SK-N-SH (cell line): ENCODE data around the gene ARG2. TPM values are rescaled to one million over a fixed set of nuclear protein-coding genes. Genes with fewer than 3 reads are reported as not detected.

ENCODE experiments used
- CTCF ChIA-PET: fragments of 300-600, 350-600 bp; formaldehyde crosslinking; extraction: SDS; loops from one replicate; lab custom pipeline; 2021; lab: Yijun Ruan, JAX
- POLR2A ChIA-PET: fragments of 350-600 bp; sonication (Branson Sonifier 250); formaldehyde crosslinking; extraction: SDS; loops from one replicate; lab custom pipeline; 2020; ENCODE audit warnings: antibody characterized with exemption, inconsistent platforms; lab: Yijun Ruan, JAX
- DNase-seq: peaks from one replicate; pipeline ENCODE4 v3.0.0; 2012
- H2AFZ ChIP-seq: fragments of 200-600 bp; sonication (generic); 2 replicates; pipeline ENCODE4 v1.8.1; 2016; ENCODE audit warnings: antibody characterized with exemption, mild to moderate bottlenecking, low read depth
- H3F3A ChIP-seq: fragments of 200-600 bp; sonication (generic); replicated peaks from 2 replicates; pipeline ENCODE3; 2016; ENCODE audit warnings: antibody characterized with exemption, mild to moderate bottlenecking; ENCODE audit not compliant: insufficient read depth
- H3K27ac ChIP-seq, 2 experiments: fragments of 200-500 bp in 1 of 2; fragments of 200-600 bp in 1 of 2; sonication (Bioruptor generic) in 1 of 2; sonication (generic), shearing (Covaris generic) in 1 of 2; 2 replicates each; pipeline versions ENCODE4 v1.5.1 to v1.6.1; 2014 to 2016; ENCODE audit warnings: low read depth in 2 of 2, inconsistent platforms in 1 of 2, low read length in 1 of 2, mild to moderate bottlenecking in 1 of 2, mixed read lengths in 1 of 2
- H3K27me3 ChIP-seq: fragments of 200-600 bp; sonication (generic), shearing (Covaris generic); 2 replicates; pipeline ENCODE4 v1.6.1; 2016; ENCODE audit warnings: mixed run types; ENCODE audit not compliant: insufficient read depth
- H3K36me3 ChIP-seq, 2 experiments: fragments of 200-500 bp in 1 of 2; fragments of 200-600 bp in 1 of 2; sonication (Bioruptor generic) in 1 of 2; sonication (generic) in 1 of 2; replicated peaks in 1 of 2; 2 replicates each; pipeline versions ENCODE3 to v1.5.1; 2014 to 2016; ENCODE audit warnings: low read length in 1 of 2, mild to moderate bottlenecking in 1 of 2; ENCODE audit not compliant: insufficient read depth in 2 of 2, control insufficient read depth in 1 of 2
- H3K4me1 ChIP-seq, 2 experiments: fragments of 200-500 bp in 1 of 2; fragments of 200-600 bp in 1 of 2; sonication (Bioruptor generic) in 1 of 2; sonication (generic), shearing (Covaris generic) in 1 of 2; 2 replicates each; pipeline versions ENCODE4 v1.5.1 to v1.6.1; 2014 to 2016; ENCODE audit warnings: low read depth in 1 of 2, low read length in 1 of 2, mixed run types in 1 of 2; ENCODE audit not compliant: insufficient read depth in 2 of 2, control insufficient read depth in 1 of 2
- H3K4me2 ChIP-seq: fragments of 200-600 bp; sonication (generic), shearing (Covaris generic); 2 replicates; pipeline ENCODE4 v1.6.1; 2017; ENCODE audit warnings: mixed run types
- H3K4me3 ChIP-seq, 2 experiments: fragments of 200-500 bp in 1 of 2; fragments of 200-600 bp in 1 of 2; sonication (Bioruptor generic) in 1 of 2; sonication (generic), shearing (Covaris generic) in 1 of 2; 2 replicates each; pipeline versions ENCODE4 v1.5.1 to v1.8.1; 2014 to 2016; ENCODE audit warnings: low read depth in 2 of 2, inconsistent platforms in 1 of 2, low read length in 1 of 2, mild to moderate bottlenecking in 1 of 2, mixed read lengths in 1 of 2, moderate library complexity in 1 of 2
- H3K79me2 ChIP-seq: fragments of 200-600 bp; sonication (generic); 2 replicates; pipeline ENCODE4 v1.8.1; 2017; ENCODE audit warnings: mild to moderate bottlenecking; ENCODE audit not compliant: insufficient read depth
- H3K9ac ChIP-seq: fragments of 200-600 bp; sonication (generic); 2 replicates; pipeline ENCODE4 v1.6.1; 2017; ENCODE audit warnings: mixed run types
- H3K9me2 ChIP-seq: fragments of 200-600 bp; sonication (generic); 2 replicates; pipeline ENCODE4 v1.6.1; 2017; ENCODE audit warnings: mixed run types
- H3K9me3 ChIP-seq: fragments of 200-600 bp; sonication (generic); 2 replicates; pipeline ENCODE4 v1.6.1; 2017; ENCODE audit warnings: mixed run types, mild to moderate bottlenecking, moderate library complexity
- H4K20me1 ChIP-seq: fragments of 200-600 bp; sonication (generic); 2 replicates; pipeline ENCODE4 v1.6.1; 2017; ENCODE audit warnings: mild to moderate bottlenecking, mixed run types; ENCODE audit not compliant: insufficient read depth
- FOXJ3 ChIP-seq: sonication (generic); formaldehyde crosslinking; IDR thresholded peaks from 2 replicates; pipeline ENCODE4 v1.5.1; 2020; ENCODE audit warnings: mild to moderate bottlenecking, missing genetic modification reagents
- FOXM1 ChIP-seq: IDR thresholded peaks from 2 replicates; pipeline ENCODE4 v1.4.0; 2012; ENCODE audit warnings: low read depth, mild to moderate bottlenecking
- GABPA ChIP-seq: IDR thresholded peaks from 2 replicates; pipeline ENCODE4 v1.4.0; 2012; ENCODE audit warnings: low read depth, mild to moderate bottlenecking
- MAX ChIP-seq: IDR thresholded peaks from 2 replicates; pipeline ENCODE4 v1.4.0; 2012; ENCODE audit warnings: low read depth
- MEF2A ChIP-seq: IDR thresholded peaks from 2 replicates; pipeline ENCODE4 v1.4.0; 2012; ENCODE audit warnings: low read depth, borderline replicate concordance
- RAD21 ChIP-seq: IDR thresholded peaks from 2 replicates; pipeline ENCODE4 v1.6.1; 2012; ENCODE audit warnings: mild to moderate bottlenecking, low read length
- SIN3A ChIP-seq: IDR thresholded peaks from 2 replicates; pipeline ENCODE4 v1.6.1; 2012; ENCODE audit warnings: low read depth, mild to moderate bottlenecking, low read length, moderate library complexity, borderline replicate concordance
- TCF12 ChIP-seq: IDR thresholded peaks from 2 replicates; pipeline ENCODE4 v1.4.0; 2012
- YY1 ChIP-seq: IDR thresholded peaks from 2 replicates; pipeline ENCODE4 v1.4.0; 2012; ENCODE audit warnings: low read depth, mild to moderate bottlenecking
- WGBS: methylation state at CpG from one replicate; pipeline ENCODE4 v1.1.6; 2017; ENCODE audit warnings: low lambda C conversion rate; 5-methylcytosine and 5-hydroxymethylcytosine counted together
- polyA plus RNA-seq, 3 experiments: library from polyadenylated mRNA; depleted of rRNA; stranded (reverse); fragments of >200 nt; gene quantifications; 2 replicates each; pipeline ENCODE4 v1.2.3, GENCODE V29; 2012
- TF ChIP-seq, protein P1 (sequence below): IDR thresholded peaks from 2 replicates; pipeline ENCODE4 v1.4.0; 2012; ENCODE audit warnings: low read depth, borderline replicate concordance
- TF ChIP-seq, protein P2 (sequence below): fragments of 150-350 bp; IDR thresholded peaks from 2 replicates; pipeline ENCODE4 v1.6.1; 2017; ENCODE audit warnings: antibody characterized with exemption, low read length, low read depth, borderline replicate concordance
- TF ChIP-seq, protein P3 (sequence below): fragments of 200-600 bp; sonication (generic); IDR thresholded peaks from 2 replicates; pipeline ENCODE4 v1.6.1; 2017; ENCODE audit warnings: antibody characterized with exemption, mild to moderate bottlenecking, moderate library complexity

The ARG2 gene
- polyA plus RNA-seq, 1 of the 3 experiments (the other 2 are of a cell fraction): 2.6 TPM

DNA sequence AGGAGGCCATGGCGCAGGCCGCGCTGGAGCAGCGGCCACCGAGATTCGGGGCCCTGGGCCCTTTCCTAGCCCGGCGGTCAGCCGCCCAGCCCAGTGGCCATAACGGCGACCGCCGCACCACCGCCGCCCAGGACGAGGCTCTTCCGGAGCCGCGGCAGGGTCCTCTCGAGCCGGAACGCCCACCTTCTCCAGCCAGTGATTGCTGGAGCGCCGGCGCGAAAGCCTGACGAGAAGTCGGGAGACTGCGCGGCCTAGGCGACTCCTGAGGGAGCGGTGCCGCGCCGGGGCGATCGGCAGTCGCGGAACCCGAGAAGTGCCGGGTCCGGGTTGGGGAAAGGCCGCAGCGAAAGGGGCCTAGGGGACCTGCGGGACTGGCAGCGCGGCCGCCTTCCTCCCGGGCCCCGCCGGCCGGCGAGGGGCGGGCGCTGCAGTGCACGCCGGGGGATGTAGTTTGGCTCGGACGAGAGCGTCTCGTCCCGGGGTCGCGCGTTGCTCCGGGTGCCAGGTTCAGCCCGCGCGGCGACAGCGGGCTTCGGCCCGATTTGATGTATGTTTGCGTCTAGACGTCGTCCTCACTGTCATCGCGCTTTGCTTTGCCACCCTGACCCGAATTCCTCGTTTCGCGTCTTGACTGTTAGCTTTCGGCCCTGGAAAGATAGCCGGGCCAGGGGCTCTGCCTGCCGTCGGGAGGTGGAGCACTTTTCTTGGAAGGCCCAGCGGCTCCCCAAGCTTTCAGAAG is 54.9 kb downstream of the ARG2 start, which contains the start of gene VTI1B (continued):
- TF ChIP-seq SIN3A (peak; percentile 24; the same call in 1 of the 2 replicates), FOXM1 (no peak), MEF2A (no peak), MAX (no peak), YY1 (peak; percentile 54; the same call in 1 of the 2 replicates), RAD21 (no peak), GABPA (peak; percentile 51; the same call in 1 of the 2 replicates), FOXJ3 (CRISPR knock-in tag) (no peak)
- TF ChIP-seq, protein P1, sequence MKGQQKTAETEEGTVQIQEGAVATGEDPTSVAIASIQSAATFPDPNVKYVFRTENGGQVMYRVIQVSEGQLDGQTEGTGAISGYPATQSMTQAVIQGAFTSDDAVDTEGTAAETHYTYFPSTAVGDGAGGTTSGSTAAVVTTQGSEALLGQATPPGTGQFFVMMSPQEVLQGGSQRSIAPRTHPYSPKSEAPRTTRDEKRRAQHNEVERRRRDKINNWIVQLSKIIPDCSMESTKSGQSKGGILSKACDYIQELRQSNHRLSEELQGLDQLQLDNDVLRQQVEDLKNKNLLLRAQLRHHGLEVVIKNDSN: no peak
- TF ChIP-seq, protein P2, sequence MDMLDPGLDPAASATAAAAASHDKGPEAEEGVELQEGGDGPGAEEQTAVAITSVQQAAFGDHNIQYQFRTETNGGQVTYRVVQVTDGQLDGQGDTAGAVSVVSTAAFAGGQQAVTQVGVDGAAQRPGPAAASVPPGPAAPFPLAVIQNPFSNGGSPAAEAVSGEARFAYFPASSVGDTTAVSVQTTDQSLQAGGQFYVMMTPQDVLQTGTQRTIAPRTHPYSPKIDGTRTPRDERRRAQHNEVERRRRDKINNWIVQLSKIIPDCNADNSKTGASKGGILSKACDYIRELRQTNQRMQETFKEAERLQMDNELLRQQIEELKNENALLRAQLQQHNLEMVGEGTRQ: no peak
- TF ChIP-seq, all 33 proteins: peak for 9

DNA sequence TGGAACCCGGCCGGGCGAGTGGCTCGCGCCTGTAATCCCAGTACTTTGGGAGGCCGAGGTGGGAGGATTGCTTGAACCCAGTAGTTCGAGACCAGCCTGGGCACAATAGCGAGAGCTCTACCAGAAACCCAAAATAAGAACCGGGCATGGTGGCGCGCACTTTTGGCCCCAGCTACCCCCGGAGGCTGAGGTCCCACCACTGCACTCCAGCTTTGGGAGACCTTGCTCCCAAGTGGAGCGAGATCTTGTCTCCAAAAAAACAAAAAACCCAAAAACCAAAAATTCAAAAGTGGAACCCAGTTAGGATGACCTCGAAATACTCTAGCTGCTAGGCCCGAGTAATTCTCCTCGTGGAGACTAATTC is 55.5 kb downstream of the ARG2 start:
- ChIA-PET POLR2A (interaction anchor here (0.7 to 1.7 kb wide), 5 partner anchors 18 to 75 kb away, joined by 3 to 5 read pairs (median 3); partner anchors contain the start of genes PIGH and RDH11), CTCF (interaction anchor here (0.6 to 3.6 kb wide), 3 partner anchors 18 to 104 kb away, joined by 3 to 21 read pairs (median 3); no protein-coding TSS in a partner anchor)
- Histone ChIP-seq H3K36me3 (peaks cover 11 to 19% of the 10 kb centered on the region in 2 experiments), H3K79me2 (peaks cover 58% of the 10 kb centered on the region), H3K9me3 (no peaks in the 10 kb centered on the region), H3K4me1 (peaks cover 7% of the 10 kb centered on the region in 2 experiments; a peak in 3 of 4 replicates), H3F3A (peaks cover 25% of the 10 kb centered on the region), H3K4me3 (peak overlapping the region; percentile 72 to 89), H2AFZ (peak overlapping the region; percentile 86), H3K9ac (peak overlapping the region; percentile 98), H3K9me2 (no peaks in the 10 kb centered on the region), H3K4me2 (peak overlapping the region; percentile 96), H4K20me1 (peaks cover 38% of the 10 kb centered on the region), H3K27me3 (no peaks in the 10 kb centered on the region), H3K27ac (peak overlapping the region; percentile 92 to 96; a peak in 3 of 4 replicates)
- TF ChIP-seq, protein P3, sequence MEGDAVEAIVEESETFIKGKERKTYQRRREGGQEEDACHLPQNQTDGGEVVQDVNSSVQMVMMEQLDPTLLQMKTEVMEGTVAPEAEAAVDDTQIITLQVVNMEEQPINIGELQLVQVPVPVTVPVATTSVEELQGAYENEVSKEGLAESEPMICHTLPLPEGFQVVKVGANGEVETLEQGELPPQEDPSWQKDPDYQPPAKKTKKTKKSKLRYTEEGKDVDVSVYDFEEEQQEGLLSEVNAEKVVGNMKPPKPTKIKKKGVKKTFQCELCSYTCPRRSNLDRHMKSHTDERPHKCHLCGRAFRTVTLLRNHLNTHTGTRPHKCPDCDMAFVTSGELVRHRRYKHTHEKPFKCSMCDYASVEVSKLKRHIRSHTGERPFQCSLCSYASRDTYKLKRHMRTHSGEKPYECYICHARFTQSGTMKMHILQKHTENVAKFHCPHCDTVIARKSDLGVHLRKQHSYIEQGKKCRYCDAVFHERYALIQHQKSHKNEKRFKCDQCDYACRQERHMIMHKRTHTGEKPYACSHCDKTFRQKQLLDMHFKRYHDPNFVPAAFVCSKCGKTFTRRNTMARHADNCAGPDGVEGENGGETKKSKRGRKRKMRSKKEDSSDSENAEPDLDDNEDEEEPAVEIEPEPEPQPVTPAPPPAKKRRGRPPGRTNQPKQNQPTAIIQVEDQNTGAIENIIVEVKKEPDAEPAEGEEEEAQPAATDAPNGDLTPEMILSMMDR: peak; percentile 2; the same call in 1 of the 2 replicates
- no peak for TF ChIP-seq TCF12
- WGBS: 44% methylated on average over 13 of the region's 16 CpGs
- DNase-seq: no peak
